ENCODE measurements around the gene CCDC85C.

DNA sequence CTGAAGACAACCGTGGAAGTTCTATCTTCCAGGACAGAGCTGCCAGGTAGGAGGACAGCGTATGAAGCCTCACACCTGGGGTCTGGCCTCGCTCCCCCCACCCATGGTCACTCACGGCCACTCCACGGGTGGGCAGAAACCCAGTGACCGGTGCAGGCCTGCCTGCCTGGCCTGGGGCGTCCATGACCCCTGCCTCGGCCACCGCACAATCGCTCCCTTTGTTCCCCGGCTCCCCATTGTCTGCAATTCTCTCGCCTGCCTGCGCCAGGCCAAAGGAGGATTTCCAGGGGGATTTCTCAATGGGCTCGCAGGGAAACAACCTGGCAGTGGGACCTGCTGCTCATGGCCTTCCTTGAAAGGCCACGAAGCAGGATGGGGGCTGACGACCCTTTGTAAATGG is 22.6 kb downstream of the CCDC85C start:
- no peak for TF ChIP-seq POLR2AphosphoS5 (IDR thresholded peaks at IDR 0.05; ENCODE audit: low read depth, low read length)
- no peak for TF ChIP-seq SPI1 (IDR thresholded peaks at IDR 0.05; ENCODE audit: low read depth, low read length)

Measured in GM12891 (cell line).